ENCODE measurements around the gene PPP1R3F.

PPP1R3F gene

GRCh38 chrX:49269767-49270248 lies at the start of gene PPP1R3F:
PPP1R3F (plus strand) TSS chrX:49269793; CDS start chrX:49269870, 77 bp downstream.
- no peak for DNase-seq

GRCh38 chrX:49220100-49220499 lies 49.5 kb upstream of the PPP1R3F start:
- no peak for DNase-seq

GRCh38 chrX:49221868-49222267 lies 47.7 kb upstream of the PPP1R3F start:
- DNase-seq: no peak

- DNase-seq: no peak
Measured at GRCh38 chrX:49225858-49226257, 43.7 kb upstream of the PPP1R3F start.

- no peak for DNase-seq
Measured at GRCh38 chrX:49226946-49227345, 42.6 kb upstream of the PPP1R3F start.

- no peak for DNase-seq
Measured at GRCh38 chrX:49227726-49228125, 41.9 kb upstream of the PPP1R3F start.

GRCh38 chrX:49228185-49228584 lies 41.4 kb upstream of the PPP1R3F start:
- no peak for DNase-seq

- peak; percentile 47 for DNase-seq
Measured at GRCh38 chrX:49230500-49231232, 38.9 kb upstream of the PPP1R3F start.

GRCh38 chrX:49231333-49232000 lies 38.1 kb upstream of the PPP1R3F start:
- no peak for DNase-seq

- DNase-seq: no peak
Measured at GRCh38 chrX:49232525-49232924, 37.1 kb upstream of the PPP1R3F start.

GRCh38 chrX:49233176-49233575 lies 36.4 kb upstream of the PPP1R3F start, which contains the start of gene CACNA1F:
CACNA1F (minus strand) TSS chrX:49233340; CDS start chrX:49233309, 31 bp downstream.
- DNase-seq: no peak

- no peak for DNase-seq
Measured at GRCh38 chrX:49233887-49234555, 35.6 kb upstream of the PPP1R3F start.

GRCh38 chrX:49237060-49237459 lies 32.5 kb upstream of the PPP1R3F start:
- no peak for DNase-seq

GRCh38 chrX:49238735-49239134 lies 30.9 kb upstream of the PPP1R3F start:
- no peak for DNase-seq

- no peak for DNase-seq
Measured at GRCh38 chrX:49242545-49243066, 27.0 kb upstream of the PPP1R3F start.

GRCh38 chrX:49243166-49243565 lies 26.4 kb upstream of the PPP1R3F start:
- DNase-seq: no peak

GRCh38 chrX:49244207-49244606 lies 25.4 kb upstream of the PPP1R3F start:
- DNase-seq: no peak

- DNase-seq: no peak
Measured at GRCh38 chrX:49246541-49246940, 23.1 kb upstream of the PPP1R3F start.

GRCh38 chrX:49247346-49247745 lies 22.2 kb upstream of the PPP1R3F start:
- no peak for DNase-seq

GRCh38 chrX:49247916-49248811 lies 21.4 kb upstream of the PPP1R3F start:
- DNase-seq: no peak

- no peak for DNase-seq
Measured at GRCh38 chrX:49249071-49249470, 20.5 kb upstream of the PPP1R3F start.

GRCh38 chrX:49249616-49250015 lies 20.0 kb upstream of the PPP1R3F start:
- no peak for DNase-seq
